Esophagus (tissue), 2 donors: ENCODE data around the gene FBH1. TPM values are rescaled to one million over a fixed set of nuclear protein-coding genes. Genes with fewer than 3 reads are reported as not detected.
"Not testable (repeated sequence)": the region's sequence is repeated elsewhere in the genome, so short reads cannot be mapped to it uniquely, and the experiment has no call there.

Experiments
- H3K27ac ChIP-seq, 2 donors: one replicate each; pipeline ENCODE4 v1.5.1; 2013; ENCODE audit warnings: low read depth in 2 of 2, mild to moderate bottlenecking in 2 of 2, inconsistent platforms in 1 of 2, low read length in 1 of 2, moderate library complexity in 1 of 2
- H3K27me3 ChIP-seq, 2 donors: one replicate each; pipeline ENCODE4 v1.6.1; 2013; ENCODE audit warnings: low read length in 2 of 2, control low read depth in 1 of 2, mild to moderate bottlenecking in 1 of 2; ENCODE audit not compliant: insufficient read depth in 2 of 2, control insufficient read depth in 1 of 2
- H3K36me3 ChIP-seq, 2 donors: one replicate each; pipeline ENCODE4 v1.6.1; 2013; ENCODE audit warnings: low read length in 1 of 2; ENCODE audit not compliant: control insufficient read depth in 2 of 2, insufficient read depth in 2 of 2
- H3K4me1 ChIP-seq, 2 donors: one replicate each; pipeline ENCODE4 v1.6.1; 2013; ENCODE audit warnings: low read length in 1 of 2; ENCODE audit not compliant: control insufficient read depth in 2 of 2, insufficient read depth in 2 of 2
- H3K4me3 ChIP-seq, 2 donors: one replicate each; pipeline ENCODE4 v1.5.1; 2013; ENCODE audit warnings: low read length in 2 of 2, mild to moderate bottlenecking in 2 of 2, low read depth in 1 of 2, moderate library complexity in 1 of 2
- H3K9me3 ChIP-seq, 2 donors: one replicate each; pipeline ENCODE4 v1.6.1; 2013; ENCODE audit warnings: mild to moderate bottlenecking in 2 of 2, low read depth in 1 of 2, low read length in 1 of 2, moderate library complexity in 1 of 2; ENCODE audit not compliant: control insufficient read depth in 2 of 2, insufficient read depth in 1 of 2
- WGBS, 2 donors: extraction: QIAGEN DNeasy Blood & Tissue Kit; methylation state at CpG; one replicate each; pipeline ENCODE4 v1.1.7; 2013; 5-methylcytosine and 5-hydroxymethylcytosine counted together
- polyA plus RNA-seq, 2 donors: library from polyadenylated mRNA; stranded (reverse); fragments of 200-250 nt; gene quantifications; one replicate each; pipeline ENCODE4 v1.2.3, GENCODE V29; 2013
- donor health status: healthy with polysubstance abuse.
- donor health status: Bipolar disorder and iron deficiency.

The FBH1 gene
- polyA plus RNA-seq, 2 donors, result 25.4 to 34.4 TPM

DNA sequence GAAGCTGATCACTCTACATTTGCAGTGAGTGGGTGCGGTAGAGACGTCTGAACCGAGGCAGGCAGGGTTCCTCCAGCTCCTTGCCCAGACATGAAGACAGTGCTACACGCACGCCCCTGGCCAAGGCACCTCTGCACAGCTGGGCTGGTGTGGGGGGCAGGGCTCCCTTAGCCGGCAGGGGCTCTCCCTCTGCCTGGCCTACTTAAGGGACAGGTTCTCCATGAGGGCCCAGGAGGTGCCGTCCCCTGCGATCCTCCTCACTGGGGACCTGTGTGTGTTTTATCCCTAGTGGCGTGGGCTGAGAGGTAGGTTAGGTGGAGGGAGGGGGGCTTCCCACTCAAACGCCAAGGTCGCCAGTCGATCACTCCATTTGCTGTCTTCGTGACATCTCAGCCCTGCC lies 52.0 kb downstream of the FBH1 start:
- 61 to 73% methylated on average over 13 of the region's 13 CpGs for WGBS, 2 donors
- peaks cover 0 to 11% of the 10 kb centered on the region in 2 donors for H3K4me1 ChIP-seq

DNA sequence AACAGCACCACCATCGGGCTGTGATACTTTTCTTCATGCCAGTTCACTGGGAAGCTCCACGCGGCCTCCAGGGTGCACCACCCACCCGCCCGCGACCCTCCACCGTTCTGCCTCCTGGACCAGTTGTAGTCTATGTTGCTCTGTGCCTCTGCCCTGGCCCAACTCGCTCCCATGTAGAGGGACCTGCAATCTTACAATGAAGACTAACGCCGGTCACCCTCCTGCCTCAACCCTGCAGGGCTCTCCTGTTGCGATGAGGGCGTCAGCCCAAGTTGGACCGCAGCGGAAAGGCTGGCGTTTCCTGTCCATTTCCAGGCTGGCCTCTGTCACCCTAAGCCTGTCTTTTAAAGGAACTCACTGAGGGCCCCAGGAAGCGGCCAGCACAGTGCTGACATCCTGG lies 52.4 kb downstream of the FBH1 start:
- Histone ChIP-seq H3K4me1 (peaks cover 0 to 11% of the 10 kb centered on the region in 2 donors), H3K27ac (peak overlapping the region; percentile 41 to 51), H3K27me3 (no peaks in the 10 kb centered on the region), H3K9me3 (no peaks in the 10 kb centered on the region), H3K36me3 (peaks cover 0 to 15% of the 10 kb centered on the region in 2 donors), H3K4me3 (no peak overlapping the region)
- 70 to 72% methylated on average over 16 of the region's 16 CpGs for WGBS, 2 donors

More for the DNA sequence above, 52.0 kb downstream of the FBH1 start:
- Histone ChIP-seq H3K27ac (peak overlapping the region; percentile 41 to 51), H3K27me3 (no peaks in the 10 kb centered on the region), H3K4me3 (no peak overlapping the region), H3K36me3 (peaks cover 4 to 18% of the 10 kb centered on the region in 2 donors), H3K9me3 (no peaks in the 10 kb centered on the region)

DNA sequence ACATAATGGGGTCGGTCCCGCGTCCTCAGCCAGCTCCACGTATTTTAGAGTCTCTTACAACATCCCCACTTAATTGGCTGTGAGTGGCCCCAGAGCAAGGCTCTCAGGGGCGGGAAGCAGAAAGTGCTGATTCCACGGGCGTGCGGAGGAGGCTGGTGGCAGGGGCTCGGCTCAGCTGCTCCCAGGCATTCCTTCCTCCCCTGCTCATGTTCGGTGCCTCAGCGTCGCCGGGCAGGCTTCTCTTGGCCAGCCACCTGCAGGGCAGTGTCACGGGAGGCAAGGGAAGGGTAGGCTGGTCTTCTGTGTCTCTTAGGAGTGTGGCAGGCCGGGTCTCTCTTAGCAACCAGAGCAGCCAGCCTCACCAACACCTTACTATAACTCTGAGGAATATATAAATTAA lies 53.5 kb downstream of the FBH1 start:
- 62 to 65% methylated on average over 15 of the region's 15 CpGs for WGBS, 2 donors
- peaks cover 0 to 11% of the 10 kb centered on the region in 2 donors for H3K4me1 ChIP-seq
- H3K4me3 ChIP-seq, result no peak overlapping the region
- peaks cover 0 to 4% of the 10 kb centered on the region in 2 donors for H3K36me3 ChIP-seq
- H3K9me3 ChIP-seq, result no peaks in the 10 kb centered on the region
- no peaks in the 10 kb centered on the region for H3K27me3 ChIP-seq
- H3K27ac ChIP-seq, result peak overlapping the region; percentile 59 to 83

DNA sequence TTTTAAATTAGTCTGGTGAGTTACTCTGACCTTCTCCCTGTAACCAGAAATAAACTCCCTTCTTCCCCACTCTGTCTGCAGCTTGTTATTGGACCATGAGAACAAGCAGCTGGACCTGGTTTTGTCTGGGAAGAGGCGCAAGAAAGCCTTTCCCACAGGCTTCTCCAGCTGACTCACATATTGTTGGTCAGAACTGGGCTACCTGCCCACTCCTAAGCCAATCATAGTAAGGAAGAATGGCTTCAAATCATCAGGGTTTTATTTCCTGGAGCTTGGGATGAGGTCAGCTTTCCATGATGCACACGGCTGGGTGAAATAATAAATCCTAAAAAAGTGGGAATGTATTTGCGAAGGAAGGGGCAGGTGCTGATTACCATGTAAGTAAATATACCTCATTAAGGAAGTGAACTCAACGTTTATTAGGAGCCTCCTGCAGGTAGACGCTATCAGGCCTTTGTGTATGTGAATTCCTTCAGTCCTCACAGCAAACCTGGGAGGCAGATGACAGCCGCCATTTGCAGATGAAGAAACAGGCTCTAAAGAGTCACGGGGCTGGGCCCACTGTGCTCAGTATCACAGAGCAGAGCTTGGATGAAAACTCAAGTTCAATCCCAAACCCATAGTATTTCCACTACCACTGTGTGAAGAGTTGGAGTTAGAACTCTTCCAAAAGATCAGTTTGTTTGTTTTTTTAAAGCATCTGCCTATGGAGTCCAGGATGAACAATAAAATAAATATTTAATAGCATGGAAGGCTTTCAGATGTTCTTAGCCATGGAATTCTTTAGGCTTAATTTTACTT lies 54.5 kb downstream of the FBH1 start:
- Histone ChIP-seq H3K9me3 (no peaks in the 10 kb centered on the region), H3K36me3 (peaks cover 0 to 2% of the 10 kb centered on the region in 2 donors), H3K4me3 (no peak overlapping the region), H3K27ac (peak overlapping the region; percentile 78 to 83), H3K4me1 (peaks cover 0 to 11% of the 10 kb centered on the region in 2 donors), H3K27me3 (no peaks in the 10 kb centered on the region)
- WGBS, 2 donors, result 37 to 43% methylated on average over 7 of the region's 7 CpGs

- Histone ChIP-seq H3K9me3 (no peaks in the 10 kb centered on the region), H3K27ac (peak overlapping the region; percentile 78 to 83), H3K27me3 (no peaks in the 10 kb centered on the region), H3K4me1 (peaks cover 0 to 11% of the 10 kb centered on the region in 2 donors), H3K36me3 (peaks cover 0 to 2% of the 10 kb centered on the region in 2 donors), H3K4me3 (no peak overlapping the region)
- 82 to 84% methylated on average over 9 of the region's 9 CpGs for WGBS, 2 donors
These were observed 55.1 kb downstream of the FBH1 start for GRCh38 chr10:5945190-5945509.

- Histone ChIP-seq H3K27ac (peak overlapping the region; percentile 78 to 83), H3K27me3 (no peaks in the 10 kb centered on the region), H3K9me3 (no peaks in the 10 kb centered on the region), H3K4me3 (no peak overlapping the region), H3K4me1 (peaks cover 0 to 16% of the 10 kb centered on the region in 2 donors), H3K36me3 (peaks cover 0 to 2% of the 10 kb centered on the region in 2 donors)
- WGBS, 2 donors, result 24 to 49% methylated on average over 21 of the region's 21 CpGs
These were observed 55.7 kb downstream of the FBH1 start for GRCh38 chr10:5945561-5946418.

DNA sequence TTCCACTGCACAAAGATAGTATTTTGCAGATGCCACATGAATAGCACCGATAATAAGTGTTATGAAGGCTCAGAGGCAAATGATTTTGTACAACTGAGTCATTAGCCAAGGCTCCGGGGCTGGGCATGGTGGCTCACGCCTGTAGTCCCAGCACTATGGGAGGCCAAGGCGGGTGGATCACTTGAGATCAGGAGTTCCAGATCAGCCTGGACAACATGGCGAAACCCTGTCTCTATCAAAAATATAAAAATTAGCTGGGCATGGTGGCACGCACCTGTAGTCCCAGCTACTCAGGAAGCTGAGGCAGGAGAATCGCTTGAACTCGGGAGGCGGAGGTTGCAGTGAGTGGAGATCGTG lies 56.4 kb downstream of the FBH1 start:
- peaks cover 0 to 17% of the 10 kb centered on the region in 2 donors for H3K4me1 ChIP-seq
- not testable (repeated sequence) for H3K36me3 ChIP-seq

DNA sequence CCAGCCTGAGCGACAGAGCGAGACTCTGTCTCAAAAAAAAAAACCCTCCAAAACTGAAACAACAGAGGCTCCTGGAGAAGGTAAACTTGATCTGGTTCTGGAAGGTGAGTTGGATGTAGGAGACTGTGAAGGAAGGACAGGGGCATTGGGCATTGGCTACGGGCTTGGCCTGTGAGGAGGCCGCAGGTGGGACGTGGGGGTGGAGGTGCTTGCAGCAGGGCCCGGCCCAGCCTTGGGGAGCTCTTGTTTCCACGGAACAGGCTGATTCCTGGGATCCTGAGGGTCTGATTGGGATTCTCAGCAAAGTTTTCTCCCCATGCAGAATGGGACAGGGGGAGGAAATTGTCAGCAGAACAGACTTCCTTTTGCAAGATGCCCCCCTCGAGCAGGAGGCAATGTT lies 56.7 kb downstream of the FBH1 start:
- Histone ChIP-seq H3K4me3 (no peak overlapping the region), H3K36me3 (peaks cover 0 to 2% of the 10 kb centered on the region in 2 donors), H3K4me1 (peaks cover 0 to 15% of the 10 kb centered on the region in 2 donors), H3K9me3 (no peaks in the 10 kb centered on the region), H3K27ac (no peak overlapping the region), H3K27me3 (no peaks in the 10 kb centered on the region)
- 91 to 94% methylated on average over 8 of the region's 8 CpGs for WGBS, 2 donors

More for the DNA sequence above, 56.4 kb downstream of the FBH1 start:
- H3K9me3 ChIP-seq, H3K4me3 ChIP-seq, H3K27me3 ChIP-seq: not testable (repeated sequence)
- 89 to 91% methylated on average over 10 of the region's 10 CpGs for WGBS, 2 donors
- peak overlapping the region; percentile 41 to 83 for H3K27ac ChIP-seq

- Histone ChIP-seq H3K9me3 (no peaks in the 10 kb centered on the region), H3K4me3 (no peak overlapping the region), H3K36me3 (peaks cover 0 to 3% of the 10 kb centered on the region in 2 donors), H3K27me3 (no peaks in the 10 kb centered on the region), H3K4me1 (peaks cover 0 to 12% of the 10 kb centered on the region in 2 donors), H3K27ac (no peak overlapping the region)
- 94% methylated on average over 17 of the region's 17 CpGs for WGBS, 2 donors
These were observed 57.6 kb downstream of the FBH1 start for GRCh38 chr10:5947471-5948207.
